Epidermal melanocyte (primary cell): ENCODE results near the gene OTOGL.
A peak's percentile ranks its signal among the peaks of the same experiment; 100 is the strongest.

Experiments used
- DNase-seq: peaks from one replicate; pipeline ENCODE4 v3.0.0; 2011; ENCODE audit warnings: low spot score; ENCODE audit not compliant: insufficient read length

OTOGL gene

DNA sequence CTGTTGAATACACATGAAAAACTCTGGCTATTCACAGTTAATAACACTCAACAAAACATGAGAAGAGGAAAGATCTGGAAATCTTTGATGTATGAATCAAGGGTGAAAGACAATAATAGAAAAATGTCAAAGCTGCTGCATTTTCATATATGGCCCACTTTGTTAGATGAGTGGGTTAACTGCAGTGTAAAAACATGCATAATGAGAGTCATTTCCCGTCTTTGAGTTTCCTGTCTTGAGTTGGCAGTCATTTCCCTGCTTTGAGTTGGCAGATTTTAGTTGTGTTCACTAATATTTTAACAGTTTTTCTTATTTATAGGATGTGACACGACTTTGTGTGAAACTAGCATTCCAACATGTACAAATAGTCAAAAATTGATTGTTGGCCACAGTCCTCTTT, 256.8 kb downstream of the OTOGL start:
- no peak for DNase-seq

DNA sequence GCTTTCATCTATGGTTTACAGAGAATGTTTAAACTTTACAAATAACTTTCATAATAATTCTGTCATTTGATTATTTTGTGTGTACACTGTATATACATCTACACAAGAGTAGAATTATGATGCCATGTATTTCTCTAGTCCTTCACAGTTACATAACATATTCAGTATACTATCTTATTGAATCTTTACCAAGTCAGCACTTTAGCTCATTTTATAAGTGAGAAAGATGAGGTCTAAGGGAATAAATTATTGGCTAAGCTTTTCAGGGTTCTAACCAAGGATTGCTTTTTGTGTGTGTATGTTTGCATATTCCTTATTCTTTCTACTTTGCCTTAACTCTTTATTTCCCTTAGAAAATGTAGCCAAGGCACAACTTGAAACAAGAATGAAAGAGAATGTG, 260.4 kb downstream of the OTOGL start:
- no peak for DNase-seq

DNA sequence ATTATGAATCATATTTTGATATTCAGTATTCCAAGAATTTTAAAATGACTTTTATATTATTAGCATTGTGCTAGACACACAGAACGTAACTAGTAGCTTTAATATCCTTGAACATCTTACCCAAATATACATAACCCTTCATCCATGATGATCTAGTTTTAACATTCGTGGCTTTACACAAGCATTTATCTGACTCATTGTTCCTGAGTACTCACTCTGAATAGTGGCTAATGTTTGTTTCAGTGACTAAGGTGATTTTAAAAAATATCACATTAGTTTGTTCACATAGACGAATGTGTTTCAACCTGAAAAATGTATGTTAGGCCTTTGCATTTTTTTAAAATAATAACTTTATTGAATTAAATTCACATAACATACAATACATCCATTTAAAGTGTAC, 264.7 kb downstream of the OTOGL start:
- DNase-seq: no peak

DNA sequence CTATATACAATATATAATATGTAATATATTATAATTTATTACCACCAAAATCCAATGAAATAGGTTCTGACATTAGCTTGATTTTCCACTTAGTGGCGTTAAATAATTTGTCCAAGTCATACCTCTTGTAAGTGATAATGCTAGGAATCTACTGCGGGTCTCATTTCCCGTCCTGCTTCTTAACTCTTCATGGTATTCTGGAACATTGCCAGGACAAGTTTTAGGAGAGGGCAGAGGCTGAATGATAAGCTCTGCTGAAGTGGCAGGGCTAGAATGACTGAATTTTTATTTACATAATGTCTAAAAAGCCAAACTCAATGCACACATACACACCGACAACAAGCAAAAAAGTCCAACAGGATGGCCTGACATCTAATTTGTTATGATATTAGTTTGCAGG, 274.3 kb downstream of the OTOGL start:
- DNase-seq: no peak

DNA sequence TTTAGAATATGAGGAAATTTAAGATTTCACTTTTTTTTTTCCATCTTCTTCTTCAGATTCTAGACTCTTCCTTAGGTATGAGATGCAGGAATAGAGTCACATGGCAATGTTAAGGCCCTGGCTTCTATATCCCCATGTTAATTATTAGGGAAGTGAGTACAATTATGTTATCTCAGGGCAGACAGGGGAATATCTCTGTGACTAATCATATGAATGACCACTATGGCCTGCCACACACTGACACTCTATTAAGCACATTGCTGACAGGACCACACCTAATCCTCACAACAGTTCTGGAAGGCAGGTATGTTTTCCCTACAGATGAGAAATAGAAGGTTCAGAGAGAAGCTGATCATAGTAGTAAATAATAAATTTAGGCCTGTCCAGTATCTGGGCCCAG, 275.3 kb downstream of the OTOGL start:
- DNase-seq: no peak

DNA sequence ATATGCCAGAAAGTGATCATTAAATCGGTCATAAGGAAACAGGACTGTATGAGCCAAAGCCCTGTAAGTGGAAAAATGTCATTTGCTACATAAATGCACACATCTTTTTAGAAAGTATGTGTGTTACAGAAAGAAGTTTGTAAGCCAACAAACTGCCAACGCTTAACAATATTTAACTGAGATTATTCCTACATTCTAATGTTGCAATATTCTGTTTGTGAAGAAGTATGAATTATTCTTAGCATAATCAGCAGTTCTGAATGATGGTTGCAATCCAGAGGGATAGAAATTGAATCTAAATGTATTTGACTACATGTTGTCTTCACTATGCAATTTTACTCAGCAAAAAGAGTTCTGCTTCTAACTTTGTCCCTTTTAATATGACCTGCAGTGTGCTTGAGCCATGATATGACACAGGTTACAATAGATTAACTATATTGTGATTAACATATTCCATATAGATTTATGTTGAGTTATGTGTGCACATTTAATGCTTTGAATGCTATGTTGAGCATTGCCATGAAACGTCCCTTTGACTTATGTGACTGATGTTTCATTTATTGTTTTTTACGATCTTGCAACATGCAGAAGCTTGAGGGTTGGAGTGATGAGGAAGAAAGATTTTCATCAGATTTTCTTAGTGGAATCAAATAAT, 277.9 kb downstream of the OTOGL start:
- no peak for DNase-seq

DNA sequence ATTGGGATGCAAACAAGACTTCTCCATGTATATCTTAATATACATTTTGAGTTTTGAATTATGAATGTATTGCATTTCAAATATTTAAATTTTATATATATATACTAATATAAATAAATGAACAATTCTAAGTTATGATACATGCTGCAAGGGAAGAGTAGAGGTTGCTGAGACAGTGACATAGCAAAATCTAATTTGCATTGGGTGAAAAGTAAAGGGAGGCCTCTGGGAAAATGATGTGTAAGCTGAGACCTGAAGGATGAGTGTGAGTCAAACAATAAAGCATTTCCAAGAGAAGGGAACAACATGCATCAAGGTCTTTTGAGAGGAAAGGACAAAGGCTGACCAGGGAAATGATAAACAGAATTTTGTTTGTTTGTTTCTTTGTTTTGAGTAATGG, 281.8 kb downstream of the OTOGL start:
- no peak for DNase-seq

DNA sequence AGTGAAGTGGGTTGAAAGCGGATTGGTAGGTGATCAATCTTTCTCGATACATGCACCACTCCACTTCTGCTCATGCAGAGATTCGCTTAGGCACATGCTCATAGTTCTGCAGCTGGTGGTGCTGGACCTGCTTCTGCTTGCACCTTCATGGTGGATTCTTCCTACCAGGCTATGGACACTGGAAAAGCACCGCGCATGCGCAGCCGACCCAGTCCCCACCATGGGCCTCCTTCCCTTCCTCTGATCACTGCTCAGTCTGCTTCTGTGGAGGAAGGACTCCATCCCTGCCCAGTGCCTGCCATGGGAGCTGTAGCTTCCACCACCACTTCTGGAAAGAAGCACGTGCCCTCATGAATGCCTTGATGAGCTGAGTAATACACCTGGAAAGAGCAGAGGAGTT, 282.9 kb downstream of the OTOGL start:
- no peak for DNase-seq

DNA sequence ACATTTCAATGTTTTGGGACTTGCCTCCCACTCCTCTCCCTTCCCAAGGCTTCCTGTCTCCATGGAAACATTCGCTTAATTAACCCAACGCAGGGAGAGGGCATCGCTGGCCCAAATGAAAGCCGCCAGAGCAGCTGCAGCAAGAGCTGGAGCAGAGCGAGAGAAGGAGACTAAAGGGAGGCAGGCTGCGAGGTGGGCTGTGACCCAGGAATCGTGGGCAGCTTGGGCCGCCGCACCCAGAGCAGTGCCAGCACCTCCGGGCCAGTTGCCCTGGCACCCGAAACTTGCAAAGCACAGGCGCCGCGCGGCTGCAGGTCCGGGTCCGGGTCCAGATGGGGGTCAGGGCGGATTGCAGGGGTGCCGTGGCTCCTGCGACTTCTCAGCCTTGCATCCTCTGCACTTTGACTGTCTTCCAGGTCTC, 301.2 kb downstream of the OTOGL start:
- no peak for DNase-seq

DNA sequence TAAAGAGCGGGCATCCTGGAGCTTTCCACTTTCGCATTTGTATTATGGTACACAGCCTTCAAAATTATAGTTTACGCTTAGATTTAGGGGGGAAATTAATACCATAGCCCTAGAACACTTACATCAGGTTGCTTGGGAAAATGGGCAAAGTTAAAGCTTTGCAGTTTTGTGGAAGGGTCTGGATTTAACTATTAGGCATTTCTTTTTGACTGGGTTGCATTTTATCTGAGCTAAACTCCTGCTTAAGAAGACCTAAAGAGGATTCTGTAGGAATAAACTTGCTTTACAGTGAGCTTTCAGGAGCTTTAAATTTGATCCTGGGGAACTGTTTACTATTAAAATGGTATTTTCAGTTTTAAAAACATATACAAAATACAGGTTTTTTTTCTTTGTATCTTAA, 301.9 kb downstream of the OTOGL start:
- DNase-seq: no peak

DNA sequence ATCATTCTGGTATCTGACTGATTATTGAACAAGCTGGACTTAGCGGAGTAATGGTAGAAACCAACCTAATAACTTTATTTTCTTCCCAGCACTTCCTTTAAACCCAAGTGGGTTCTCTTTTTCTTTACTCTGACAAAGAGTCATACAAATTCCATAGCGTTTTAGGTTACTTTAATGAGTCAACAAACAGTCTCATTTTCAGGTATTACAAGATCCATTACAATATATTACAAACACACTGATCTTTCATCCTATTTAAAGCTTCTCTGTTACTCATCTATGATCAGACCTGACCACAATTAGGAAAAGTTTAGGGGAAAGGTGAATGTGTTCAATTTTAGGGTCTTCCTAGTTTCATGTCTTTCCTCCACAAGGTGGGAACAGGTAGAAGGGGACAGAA, 305.3 kb downstream of the OTOGL start:
- DNase-seq: no peak

DNA sequence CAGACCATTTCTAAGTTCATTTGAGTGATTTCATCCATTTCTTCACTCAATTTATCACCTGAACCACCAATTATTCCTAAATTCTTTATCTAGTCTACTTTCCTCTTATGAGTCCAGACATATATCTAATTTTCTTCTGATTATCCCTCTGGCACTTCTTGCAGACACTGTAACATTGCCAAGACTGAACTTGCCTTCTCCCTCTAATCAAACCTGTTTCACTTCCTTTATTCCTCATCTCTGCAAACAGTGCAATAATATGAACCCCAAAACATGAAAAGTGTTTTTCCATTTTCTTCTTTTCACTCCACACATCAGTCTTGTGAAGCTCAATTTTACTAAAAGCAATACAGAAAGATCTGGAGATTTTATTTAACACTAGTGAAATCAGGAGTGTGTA, 306.9 kb downstream of the OTOGL start:
- DNase-seq: no peak

DNA sequence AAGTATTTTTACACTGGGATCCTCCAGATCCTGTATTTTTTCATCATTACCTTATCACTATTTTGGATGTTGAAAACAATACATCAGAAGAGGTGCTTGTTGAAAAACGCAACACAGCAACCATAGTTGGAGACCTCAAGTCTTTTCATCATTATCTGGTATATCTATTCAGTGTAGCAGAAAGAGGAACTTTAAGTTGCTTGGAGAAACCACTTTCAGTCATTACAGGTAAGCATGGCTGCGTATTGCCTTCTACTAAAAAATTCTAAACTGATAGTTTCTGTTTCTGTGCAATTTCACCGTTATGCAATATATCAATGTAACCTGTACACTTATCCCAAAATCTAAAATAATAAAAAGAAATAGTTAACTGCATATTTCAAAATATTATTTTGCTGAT, 312.4 kb downstream of the OTOGL start:
- DNase-seq: no peak

DNA sequence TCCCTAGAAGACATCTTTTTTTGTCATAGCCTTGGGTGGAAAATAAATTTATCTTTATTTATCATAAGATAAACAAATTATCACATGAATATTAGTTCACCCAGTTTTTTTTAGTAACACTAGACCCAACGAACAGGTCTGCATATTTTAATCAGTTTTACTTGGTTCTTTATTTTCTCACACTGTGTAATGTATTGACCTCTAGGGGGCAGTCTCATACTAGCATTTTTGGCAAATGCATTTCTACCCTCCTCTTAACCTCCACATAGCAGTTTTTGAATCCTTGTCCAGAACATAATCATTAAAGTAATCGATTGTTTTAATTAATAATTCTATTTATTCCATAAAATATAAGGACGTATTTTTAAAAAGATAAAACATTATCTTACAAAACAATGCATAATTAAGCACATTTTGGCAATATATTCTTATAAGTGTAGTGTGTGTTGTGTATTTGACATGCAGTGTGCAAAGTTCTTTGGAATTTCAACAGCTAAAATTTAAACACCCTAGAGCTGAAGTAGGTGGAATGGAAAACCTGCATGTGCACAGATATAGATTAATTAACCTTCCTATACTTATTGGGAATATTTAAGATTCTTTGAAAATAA, 313.1 kb downstream of the OTOGL start:
- DNase-seq: peak; percentile 28

DNA sequence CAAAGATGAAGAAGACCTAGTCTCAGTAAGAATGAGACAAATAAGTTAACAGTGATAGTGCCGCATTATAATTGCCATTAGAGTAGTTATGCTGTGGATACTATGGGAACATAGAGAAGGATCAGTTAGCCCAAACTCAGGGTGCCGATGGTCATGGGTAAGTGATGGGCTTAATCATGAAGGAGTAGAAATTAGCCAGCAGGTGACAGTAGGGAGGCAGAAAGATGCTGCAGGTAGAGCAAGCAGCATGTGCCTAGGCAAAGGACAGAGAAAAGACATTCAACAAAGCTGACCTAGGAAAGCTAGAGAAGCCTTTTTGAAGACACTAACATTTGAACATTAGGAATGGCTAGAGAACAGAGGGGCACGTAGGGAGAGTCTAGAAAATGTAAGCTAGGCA, 314.1 kb downstream of the OTOGL start:
- no peak for DNase-seq

DNA sequence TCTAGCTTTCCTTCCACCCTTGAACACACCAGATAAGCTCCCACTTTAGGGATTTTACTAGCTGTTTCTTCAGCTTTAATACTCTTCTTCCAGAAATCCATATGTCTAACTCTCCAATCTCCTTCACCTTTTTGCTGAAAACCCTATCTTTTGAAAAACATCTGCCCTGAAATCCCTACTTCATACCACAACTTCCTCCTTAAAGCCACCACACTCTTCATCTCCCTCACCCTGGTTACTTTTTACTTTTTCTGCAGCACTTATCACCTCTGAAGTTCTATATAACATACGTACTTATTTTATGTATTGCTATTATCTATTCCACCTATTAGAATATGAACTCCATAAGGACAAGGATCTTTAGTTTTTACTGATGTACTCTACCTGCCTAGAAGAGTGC, 316.1 kb downstream of the OTOGL start:
- DNase-seq: no peak

DNA sequence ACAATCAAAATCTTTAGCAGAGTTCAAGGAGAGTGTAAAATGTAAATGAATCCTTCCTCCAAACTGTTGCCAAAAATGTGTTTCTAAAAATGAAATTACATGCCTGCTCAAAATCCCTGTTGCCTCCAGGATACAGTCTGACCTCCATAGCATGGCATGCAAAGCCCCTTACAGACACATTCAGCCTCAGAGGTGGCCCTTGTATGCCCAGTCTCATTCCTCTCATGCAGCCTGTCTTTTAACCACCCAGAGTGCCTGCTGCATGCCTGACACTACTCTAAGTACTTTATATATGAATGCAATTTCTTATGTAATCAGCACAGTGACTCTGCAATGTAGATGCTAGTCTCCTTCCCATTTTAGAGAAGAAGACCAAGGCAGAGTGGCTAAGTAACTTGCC, 320.3 kb downstream of the OTOGL start:
- no peak for DNase-seq

DNA sequence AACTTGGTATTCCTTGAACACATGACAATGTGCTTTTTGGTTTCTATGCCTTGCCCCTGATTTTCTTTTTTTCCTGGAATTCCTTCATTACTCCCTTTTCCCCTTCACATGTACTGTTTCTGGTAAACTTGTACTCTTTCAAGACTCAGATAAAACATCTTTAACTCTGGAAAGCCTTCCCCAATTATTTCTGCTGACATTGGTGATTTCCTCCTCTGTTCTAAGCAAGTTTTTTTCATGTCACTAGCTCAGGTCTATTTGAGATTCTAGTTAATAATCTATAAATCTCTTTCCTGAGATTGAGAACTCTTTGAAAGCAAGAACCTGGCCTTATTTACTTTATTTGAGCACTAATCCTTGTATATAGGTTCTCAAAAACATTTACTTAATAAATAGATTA, 320.7 kb downstream of the OTOGL start:
- no peak for DNase-seq

DNA sequence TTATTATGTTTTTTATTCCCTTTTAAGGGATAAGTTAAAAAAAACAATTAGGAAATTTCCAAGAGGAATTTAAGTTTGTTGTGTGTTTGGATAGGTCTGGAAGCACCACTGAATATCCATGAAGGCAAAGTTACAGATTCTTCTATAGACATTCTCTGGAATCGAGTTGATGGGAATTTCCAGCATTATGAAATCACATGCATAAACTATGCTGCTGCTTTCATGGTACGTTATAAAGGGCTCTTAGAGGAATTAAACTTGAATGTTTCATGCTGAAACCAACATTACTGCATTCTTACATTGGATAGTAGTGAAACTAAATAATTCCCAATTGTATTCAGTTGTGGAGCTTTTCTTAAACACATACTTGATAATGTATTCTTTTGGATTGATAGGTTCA, 323.2 kb downstream of the OTOGL start:
- DNase-seq: no peak
